NCI-H128 (cell line): ENCODE measurements around the gene KDSR.

ENCODE experiments used
- DNase-seq: peaks from one replicate; lab custom pipeline; 2025; ENCODE audit not compliant: unreplicated experiment; lab: John Stamatoyannopoulos, UW

The KDSR gene

DNA sequence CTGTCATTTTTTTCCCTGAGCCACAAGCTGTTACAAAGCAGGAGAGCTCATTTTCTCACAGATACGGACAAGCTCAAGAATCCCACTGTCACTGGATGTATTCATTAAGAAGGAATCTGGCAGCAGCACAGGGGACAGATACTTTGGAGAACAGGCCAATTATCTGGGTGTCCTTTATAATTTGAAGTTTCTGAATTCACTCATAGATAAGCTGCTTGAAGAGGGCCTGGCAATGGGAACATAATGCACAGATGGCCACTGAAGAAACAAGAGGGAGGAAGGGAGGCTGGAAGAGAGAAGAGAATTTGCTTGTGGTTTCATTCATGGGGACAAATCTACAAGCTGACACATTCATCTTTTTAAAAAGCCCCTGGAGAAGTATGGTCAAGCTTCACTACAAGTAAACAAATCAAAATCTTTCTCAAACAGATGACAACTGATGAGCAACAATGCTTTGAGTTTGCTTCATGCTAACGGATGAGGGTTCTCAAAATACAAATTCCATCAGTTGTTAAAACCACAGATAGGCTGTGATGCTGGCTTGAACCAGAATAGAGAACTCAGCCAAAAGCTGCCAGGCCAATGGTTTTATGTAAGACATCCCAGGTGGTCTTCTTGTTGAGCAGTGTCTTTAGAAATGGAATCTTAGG lies 59.3 kb downstream of the KDSR start:
- DNase-seq = no peak

DNA sequence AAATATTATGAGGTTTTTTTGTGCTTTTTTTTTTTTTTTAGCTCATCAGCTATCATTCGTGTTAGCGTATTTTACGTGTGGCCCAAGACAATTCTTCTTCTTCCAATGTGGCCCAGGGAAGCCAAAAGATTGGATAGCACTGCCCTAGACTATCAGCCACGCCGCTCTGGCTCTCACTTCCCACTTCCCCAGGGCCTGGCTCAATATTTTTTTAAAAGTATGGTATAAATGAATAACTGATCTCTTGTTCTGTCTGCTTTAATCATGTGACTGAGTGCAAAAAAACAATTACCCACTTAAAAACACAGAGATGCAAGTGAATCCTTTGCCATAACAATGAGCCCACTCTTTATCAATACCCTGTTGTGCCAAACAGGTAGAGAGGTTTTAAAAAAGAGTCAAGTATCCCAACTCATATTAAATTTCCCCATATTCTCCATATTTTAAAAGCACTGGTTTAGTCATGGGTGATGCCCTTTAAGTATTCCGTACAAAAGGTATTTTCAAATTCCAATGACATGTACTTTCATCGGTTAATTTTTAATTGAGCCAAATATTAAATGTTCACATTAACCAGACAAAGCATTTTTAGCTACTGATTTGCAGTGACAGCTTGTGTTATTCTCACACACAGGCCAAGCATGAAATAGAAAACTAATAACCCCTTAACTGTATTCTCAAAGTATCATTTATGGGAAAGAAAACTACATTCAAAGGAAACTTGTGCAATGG lies 60.0 kb downstream of the KDSR start:
- no peak for DNase-seq

DNA sequence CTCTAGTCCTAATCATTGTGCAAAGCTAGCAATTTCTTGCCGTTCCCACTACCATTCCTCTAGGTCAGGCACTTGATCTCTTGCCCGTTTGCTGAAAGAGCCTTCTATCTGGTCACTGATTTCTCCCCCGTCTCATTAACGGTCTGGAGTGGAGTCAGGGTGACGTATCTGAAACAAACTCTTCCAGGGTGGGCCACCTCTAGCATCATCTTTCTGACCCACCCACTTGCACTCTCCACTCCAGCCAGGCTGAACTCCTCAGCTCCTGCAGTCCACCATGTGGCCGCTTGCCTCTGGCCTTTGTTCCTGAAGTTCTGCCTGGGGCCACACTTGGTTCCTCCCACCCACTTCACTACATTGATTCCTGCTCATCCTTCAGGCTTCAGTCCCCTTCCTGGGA lies 60.8 kb downstream of the KDSR start:
- no peak for DNase-seq

DNA sequence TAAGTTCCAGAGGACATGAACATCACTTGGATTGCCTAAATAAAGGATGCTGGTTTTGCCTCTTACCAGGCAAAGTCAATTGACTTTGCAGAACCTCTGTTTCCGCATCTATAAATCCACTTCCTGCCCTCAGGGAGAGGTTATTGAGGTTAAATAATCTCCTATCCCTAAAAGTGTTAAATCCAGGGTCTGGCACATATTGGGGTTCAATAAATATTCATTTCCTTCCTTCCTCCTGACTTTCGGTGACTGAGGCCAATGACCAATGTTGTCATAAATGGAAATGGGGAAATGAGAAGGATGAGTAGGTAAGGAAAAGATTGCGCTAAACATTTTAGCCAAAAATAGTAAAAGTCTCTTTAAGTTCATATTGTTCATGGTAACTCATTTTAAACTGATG lies 63.5 kb downstream of the KDSR start:
- no peak for DNase-seq

DNA sequence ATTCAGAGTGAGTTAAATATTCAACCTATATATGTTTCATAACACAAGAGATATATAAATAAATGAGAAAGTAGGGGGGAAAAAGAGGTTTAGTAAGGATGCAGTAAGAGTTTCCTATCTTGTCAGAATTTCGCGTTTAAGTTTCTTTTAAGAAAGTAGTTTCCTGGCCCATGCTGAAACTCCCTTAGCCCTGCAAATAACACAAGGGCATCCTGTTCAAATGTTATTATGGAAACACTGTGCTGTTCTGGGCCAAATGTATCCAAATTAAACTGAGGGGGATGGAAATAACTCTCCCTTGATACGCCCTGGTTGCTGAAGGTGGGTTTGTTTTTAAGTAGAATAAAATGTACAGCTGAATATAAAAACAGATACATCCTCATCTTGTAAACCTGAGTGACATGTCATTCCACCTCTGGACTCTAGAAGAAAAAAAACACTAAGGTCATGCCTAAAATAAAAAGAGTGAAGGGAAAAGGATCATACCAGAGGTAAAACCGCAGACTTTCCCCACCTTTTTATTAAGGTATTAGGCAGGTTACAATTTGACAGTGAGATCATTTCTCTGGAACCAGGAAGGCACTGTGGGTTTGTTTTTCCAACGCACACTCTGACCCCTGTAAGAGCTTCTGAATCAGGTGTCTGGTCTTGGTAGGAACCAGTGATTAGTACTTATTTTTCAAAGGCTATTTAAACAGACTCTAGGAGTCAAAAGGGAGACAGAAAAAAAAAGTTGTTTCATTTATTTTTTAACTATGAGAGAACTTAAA lies 64.2 kb downstream of the KDSR start:
- DNase-seq = no peak

DNA sequence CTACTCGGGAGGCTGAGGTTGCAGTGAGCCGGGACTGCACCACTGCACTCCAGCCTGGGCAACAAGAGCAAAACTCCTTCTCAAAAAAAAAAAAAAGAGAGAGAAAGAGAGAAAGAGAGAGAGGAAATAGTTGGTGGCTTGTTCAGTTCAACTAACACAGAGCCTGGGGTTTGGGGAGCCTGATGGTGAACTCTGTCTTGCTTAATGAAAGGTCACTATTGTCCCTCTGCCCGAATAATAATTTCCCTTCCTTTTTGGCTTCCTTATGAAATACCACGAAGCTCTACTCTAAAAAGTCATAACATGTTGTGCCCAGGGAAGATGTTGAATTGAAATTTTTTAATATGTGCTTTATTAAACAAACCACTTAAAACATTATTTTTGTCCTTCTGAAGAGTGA lies 64.8 kb downstream of the KDSR start:
- no peak for DNase-seq

DNA sequence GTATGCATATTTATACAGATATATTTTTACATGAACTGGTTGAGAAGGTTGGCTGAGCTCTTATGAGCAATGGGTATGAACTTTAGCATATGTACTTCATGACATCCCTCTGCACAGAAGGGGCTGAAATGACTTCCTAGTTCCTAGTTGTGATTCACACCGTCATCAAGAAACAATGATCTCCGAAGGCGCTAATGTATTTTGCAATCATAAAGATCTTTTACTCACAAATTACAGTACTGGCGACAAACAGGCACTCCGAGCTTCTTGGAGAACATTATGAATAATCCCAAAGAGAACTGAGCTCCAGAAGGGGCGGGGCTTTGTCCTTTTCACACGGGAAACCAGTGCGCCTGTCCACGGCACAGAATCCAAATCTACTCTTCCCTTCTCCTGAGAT lies 65.6 kb downstream of the KDSR start:
- no peak for DNase-seq

DNA sequence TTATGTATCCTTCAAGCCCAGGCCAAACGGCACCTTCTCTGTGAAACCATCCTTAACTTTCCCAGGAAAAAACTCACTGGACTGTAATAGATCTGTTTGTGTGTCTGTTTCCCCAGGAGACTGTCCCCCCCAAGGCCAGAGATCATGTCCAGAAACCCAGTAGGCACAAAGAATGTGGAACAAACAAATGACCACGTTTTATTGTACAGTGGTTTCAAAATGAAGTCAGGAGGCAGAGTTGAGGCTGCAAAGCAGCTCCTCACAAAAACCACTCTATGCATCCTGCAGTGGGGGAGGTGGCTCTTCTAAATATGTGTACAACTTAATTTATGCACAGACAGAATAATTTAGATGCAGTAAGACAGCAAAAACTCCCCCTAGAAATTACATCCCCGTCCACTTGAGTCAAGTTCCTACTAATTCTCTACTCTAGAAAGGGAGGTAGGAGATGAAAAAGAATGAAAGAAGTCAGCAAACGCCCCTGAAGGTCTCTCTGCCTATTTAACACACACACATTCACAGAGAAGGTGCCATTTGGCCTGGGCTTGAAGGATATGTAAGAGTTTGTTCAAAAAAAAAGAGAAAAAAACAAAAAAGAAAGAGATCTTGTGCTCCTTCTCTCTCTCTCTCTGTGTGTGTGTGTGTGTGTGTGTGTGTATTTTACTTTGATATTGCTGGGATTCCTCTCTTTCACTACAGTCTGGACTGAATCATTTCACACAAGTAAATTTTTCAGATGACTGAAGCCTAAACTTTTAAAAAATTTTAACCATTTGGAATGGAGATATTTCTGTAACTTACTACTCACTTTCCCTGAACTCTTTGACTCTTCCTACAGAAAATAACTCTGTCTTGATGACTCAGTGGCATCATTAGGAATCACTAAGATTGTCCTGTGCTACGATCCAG lies 66.9 kb downstream of the KDSR start:
- DNase-seq = no peak

DNA sequence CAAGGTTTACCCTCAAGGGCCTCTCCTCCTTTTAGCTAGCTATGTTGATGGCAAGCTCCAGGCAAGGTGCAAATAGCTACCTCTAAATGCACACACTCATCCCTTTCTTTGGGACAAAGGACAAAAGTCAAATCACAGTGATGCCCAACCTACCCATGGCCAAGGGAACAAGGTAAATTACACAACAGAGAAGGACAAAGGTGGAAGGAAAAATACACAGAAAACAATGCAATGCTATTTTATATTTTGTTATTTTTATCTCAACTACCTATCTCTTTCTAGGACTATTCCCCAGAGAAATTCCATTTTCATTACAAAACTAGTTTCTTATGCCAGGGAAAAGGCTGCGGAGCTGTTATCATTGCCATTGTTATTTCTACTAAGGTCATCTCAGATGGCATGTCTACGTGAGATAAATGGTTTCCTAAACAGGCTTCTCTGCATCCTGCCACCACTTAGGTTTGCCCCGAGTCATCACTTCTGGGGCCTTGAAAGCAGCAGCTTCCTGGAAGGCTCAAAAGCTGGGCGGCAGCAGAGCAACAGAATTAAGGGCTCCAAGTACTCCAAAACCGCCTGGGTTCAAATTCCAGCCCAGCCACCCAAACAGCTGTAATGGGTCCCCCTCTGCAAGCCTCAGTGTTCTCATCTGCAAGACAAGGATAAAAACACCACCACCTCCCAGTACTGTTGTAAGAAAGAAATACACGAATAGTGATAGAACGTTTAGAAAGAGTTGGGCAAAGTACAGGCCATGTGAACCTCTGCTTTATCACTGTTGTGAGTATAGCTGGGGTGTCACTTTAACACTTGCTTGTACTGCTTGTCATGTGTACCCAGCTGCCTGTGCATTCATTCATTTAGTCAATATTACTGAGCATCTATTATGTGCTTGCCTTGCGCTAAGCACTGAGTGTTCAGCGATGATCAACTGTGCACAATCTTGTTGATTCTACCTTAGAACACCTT lies 68.3 kb downstream of the KDSR start:
- no peak for DNase-seq

DNA sequence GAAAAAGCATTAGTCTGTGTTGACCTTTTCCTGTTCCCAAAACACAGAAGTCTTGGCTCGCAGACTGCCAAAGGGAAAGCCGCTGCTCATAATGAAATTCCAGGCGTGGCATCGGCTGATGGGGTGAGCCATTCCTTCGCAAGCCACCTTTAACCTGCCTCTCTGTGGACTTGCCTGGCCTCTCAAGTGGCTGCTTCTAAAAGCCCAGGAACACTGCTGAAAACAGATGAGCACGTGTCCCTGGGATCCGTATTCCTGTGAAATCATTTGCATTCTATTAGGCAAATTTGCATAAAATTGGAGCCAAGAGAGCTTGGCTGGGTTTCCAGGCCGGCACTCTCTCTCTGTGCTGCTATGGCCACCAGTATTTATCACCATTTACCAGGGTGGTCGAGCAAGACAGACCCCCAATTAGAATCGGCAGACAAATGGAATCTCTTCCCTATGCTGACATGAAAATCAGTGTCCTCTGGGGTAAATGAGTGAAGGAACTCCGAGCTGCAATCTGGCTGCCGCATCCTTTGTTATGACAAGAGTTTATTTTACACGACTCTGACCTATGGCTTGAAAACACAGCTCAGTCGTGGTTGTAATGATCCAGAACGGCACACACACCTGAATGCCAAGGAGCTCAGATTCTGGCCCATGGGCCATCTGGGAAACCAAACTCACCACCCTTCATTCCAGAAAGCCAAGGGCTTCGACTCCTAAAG lies 69.2 kb downstream of the KDSR start:
- no peak for DNase-seq

DNA sequence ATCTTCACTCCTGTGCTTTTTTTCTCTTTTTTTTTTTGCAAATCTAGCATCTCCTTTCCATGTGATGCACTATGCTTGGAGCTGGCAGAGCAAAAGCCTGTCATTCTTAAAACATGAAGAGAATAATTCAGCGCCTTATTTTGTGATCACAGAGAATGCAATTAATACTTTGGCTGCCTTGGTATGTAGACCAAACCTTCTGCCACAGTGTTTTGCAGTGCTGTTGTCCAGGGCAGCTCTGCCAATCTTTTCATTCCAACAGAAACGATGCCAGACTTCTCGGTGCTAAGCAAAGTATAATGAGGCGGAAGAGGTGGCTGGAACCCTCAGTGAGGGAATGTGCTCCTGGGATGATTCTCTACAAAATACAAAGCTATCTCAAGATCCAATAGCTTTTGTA lies 73.1 kb downstream of the KDSR start:
- no peak for DNase-seq

DNA sequence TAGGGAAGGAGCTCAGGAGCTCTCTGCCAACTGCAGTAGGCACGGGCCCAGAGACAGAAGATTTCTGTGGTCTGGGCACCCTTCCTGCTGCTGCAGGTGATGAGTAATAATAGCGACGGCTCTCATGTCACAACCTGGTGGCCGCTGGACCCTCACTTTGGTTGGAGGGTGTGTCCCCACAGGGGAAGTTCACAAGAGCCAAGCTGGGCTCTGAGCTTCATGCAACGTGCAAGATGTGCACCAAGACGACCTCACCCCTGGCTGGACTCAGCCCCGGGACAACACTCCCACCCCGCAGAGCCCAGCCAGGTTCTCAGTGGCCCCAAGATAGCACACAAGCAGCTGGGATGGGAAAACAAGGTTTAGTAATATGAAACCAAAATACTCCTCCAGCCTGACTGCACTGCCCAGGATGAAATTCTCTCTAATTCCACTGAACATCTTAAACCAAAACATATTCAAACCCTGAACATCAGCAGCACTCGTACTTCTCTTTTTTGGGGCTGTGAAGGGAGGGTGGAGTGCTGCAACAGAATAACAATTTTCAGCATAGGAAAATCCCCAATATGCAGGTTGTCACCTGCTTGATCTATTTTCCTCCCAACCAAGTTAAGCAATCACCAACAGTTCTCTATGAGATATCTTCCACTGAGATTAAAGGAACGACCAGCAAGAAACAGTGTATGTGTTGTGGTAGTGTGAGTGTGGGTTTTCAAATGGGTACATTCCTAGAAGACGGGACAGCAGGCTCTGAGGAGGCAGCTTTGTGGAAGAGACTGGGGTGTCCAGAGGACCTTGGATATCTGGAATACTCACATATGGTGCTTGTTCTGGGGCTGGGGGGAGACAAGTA lies 73.9 kb downstream of the KDSR start:
- DNase-seq = no peak

DNA sequence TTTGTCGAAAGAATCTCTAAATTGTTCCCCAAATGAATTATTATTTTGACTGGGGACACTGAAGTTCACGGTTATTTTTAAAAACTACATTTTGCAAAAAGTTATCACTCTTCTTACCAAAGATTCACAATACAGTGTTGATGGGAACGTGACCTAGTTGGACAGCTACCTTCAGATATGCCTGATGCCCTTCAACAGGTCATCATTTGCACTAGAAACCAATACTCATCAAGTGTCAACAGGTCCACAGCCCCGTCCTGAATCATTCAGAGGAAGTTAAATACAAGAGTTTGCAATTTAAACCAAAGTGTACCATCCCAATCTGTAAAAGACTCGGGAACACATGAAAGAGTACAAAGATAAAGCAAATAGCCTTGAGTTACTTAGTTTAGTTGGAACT lies 75.7 kb downstream of the KDSR start:
- DNase-seq = no peak

DNA sequence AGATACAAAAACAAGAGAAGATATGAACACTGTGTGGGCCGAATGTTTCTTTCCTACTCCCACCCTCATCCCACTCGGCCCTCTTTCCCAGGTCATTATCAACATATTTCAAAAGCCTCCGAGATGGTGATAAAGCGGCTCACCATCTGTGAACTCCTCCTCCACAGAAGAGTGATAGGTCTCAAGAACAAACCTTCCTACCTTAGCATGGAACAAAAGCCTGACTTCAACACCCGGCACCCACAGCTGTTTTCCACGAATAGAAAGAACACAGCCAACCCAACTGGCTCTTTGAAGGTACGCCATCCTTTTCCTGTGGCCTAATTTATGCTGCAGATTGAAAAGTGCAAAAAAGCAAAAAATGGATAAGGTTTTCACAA lies 76.2 kb downstream of the KDSR start:
- no peak for DNase-seq

DNA sequence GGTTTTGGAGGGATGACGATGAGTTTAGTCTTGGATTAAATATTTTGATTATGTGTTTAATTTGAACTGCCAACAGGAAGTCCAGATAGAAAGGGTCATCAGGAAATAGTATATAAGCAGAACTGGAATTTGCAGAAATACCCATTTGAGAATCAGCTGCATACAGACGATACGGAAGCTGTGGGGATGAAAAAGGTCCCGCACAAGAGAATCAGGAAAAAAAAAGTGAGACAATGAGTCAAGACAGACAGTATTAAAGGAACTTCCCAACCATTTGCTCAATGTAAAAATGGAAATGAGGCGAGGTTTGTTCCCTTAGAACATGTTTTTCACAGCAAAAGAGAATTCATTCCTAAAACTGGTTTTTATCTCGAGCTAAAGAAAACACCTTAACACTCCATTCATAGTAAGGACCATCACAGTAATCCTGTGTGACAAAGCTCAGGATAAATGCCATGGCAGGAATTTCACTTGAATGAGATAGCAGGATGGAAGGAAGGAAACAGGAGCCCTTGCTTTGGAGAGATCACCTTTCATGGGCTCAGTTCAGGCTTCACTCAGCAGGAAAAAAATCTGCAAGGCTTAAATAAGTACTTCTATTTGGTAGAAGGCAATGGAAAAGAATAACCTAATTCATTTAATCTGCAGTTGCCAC lies 76.7 kb downstream of the KDSR start:
- no peak for DNase-seq

DNA sequence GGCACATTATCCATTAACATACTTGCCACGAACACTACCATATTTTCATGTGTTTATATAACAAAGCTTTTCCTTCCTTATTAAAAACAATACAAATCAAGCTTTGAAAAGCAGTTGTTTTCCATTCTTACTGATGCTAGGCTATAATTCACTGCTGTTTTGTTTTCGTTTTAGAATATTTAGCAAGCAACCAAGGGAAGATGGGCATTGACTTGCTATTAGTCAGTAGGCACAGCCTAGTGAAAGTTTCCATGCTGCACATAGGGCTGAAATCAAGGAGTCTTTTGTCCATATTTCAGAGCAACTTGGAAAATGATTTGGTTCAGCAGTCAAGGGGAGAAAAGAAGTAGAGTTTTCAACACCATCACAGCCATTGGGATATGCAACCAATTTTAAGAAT lies 78.7 kb downstream of the KDSR start:
- DNase-seq = no peak

DNA sequence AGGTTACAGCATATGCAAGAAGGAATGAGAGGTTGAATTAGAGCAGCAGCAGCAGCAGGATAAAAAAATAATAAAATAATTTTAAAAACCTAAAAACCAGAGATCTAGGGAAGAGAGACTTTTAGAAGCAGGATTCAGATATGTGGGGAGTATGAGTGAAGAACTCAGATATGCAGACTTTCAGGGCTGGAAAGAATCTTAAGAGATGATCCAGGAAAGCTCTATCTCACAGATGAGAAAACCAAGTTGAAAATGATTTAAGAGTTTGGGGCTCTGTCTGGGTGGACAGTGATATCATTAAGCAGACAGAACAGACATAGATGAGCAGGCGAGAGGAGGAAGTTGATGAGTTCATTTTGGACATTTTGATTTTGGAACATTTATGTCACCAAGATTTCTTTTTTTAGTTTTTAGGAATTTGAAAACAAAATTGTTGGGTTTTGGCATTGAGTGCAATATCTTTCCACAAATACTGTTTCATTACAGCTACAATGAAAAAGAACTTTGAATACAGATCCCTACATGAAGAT lies 79.2 kb downstream of the KDSR start:
- no peak for DNase-seq

DNA sequence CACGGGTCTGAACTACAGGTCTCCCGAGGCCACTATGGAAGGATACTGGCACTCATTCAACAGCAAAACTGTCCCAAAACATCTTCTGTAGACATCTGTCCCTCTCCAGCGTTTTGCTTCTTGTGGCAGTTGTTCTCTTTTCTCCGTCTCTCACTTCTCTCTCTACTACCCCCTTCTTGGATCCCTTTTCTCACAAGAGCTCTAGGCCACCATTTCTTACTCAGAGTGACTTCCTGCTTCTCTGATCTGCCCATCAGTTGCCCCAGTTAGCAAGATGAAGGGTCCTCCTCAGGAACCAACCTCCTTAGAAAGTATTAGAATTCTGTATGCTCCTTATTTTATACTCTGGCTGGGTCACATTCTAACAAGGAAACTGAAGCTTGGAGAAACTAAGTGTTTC lies 80.1 kb downstream of the KDSR start:
- no peak for DNase-seq
